Testis (tissue), 3 donors: ENCODE results near the gene MAGI1. TPM values are rescaled to one million over a fixed set of nuclear protein-coding genes. Genes with fewer than 3 reads are reported as not detected.

Source experiments
- DNase-seq: peaks from one replicate; pipeline ENCODE4 v3.0.0-alpha.2; 2019
- H3K27ac ChIP-seq, 2 donors: fragments of 200-600 bp; sonication (generic); one replicate each; pipeline ENCODE4 v1.5.1; 2019
- H3K27me3 ChIP-seq: fragments of 200-600 bp; sonication (generic); one replicate; pipeline ENCODE4 v1.5.1; 2019
- H3K36me3 ChIP-seq: fragments of 200-600 bp; sonication (generic); one replicate; pipeline ENCODE4 v1.5.1; 2017; ENCODE audit warnings: low read depth; ENCODE audit errors: missing control alignments
- H3K4me1 ChIP-seq: fragments of 200-600 bp; sonication (generic); one replicate; pipeline ENCODE4 v1.5.1; 2019
- H3K4me3 ChIP-seq, 2 donors: fragments of 200-600 bp; sonication (generic); one replicate each; pipeline ENCODE4 v1.5.1; 2017 to 2019
- H3K9me3 ChIP-seq: fragments of 200-600 bp; sonication (generic); one replicate; pipeline ENCODE4 v1.5.1; 2017
- POLR2A ChIP-seq: fragments of 450-650 bp; IDR thresholded peaks from one replicate; pipeline ENCODE4 v1.6.1; 2017; ENCODE audit warnings: antibody characterized with exemption, mild to moderate bottlenecking, moderate library complexity
- WGBS, 2 donors: methylation state at CpG; one replicate each; pipeline ENCODE4 v1.1.5; 2018; 5-methylcytosine and 5-hydroxymethylcytosine counted together
- intact Hi-C: fragments of 100-400 bp; cut with DNase I; formaldehyde crosslinking; loops from one replicate; pipeline ENCODE4 v1.15.1; 2023; ENCODE audit warnings: low total_unique reads
- polyA plus RNA-seq: library from polyadenylated mRNA; stranded (reverse); fragments of 350-450 nt; fragmentation: Illumina TruSeq; extraction: RNeasy Lipid Tissue Mini Kit (QIAGEN cat#74804); gene quantifications from one replicate; pipeline ENCODE4 v1.2.3, GENCODE V29; 2014; ENCODE audit warnings: low read depth, low replicate concordance; ENCODE audit not compliant: insufficient read depth
- total RNA-seq, 2 donors: library from RNA; depleted of rRNA; stranded (reverse); fragments of >200 nt; gene quantifications; one replicate each; pipeline ENCODE4 v1.2.3, GENCODE V29; 2016
- TF ChIP-seq, protein P1 (sequence below), 3 experiments: fragments of 450-650 bp in 2 of 3; fragments of 200-600 bp in 1 of 3; sonication (generic) in 1 of 3; IDR thresholded peaks; one replicate each; pipeline ENCODE4 v1.5.1; 2016 to 2019; ENCODE audit warnings: antibody characterized with exemption in 3 of 3, mild to moderate bottlenecking in 2 of 3, moderate library complexity in 1 of 3

Gene MAGI1
- total and polyA plus RNA-seq, 3 donors from 2014 or later: 55.4 to 60.4 (median 56.1) TPM

DNA sequence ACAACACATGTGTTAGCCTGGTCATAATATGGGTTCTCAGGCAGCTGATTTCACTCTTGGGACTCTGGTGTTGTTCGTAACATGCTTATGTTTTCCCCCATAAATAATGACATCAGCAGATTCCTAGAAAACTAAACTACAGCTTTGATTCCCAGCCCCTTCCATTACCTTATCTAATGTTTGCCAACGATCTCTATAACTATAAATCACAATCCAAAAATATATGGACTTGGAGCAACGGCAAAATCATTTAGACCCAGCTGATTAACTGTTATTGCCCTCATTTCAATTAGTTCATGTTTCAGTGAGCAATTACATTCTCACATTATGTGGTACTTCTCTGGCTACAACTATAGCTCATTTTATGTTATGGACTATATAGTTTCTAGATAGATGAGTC is 531.3 kb downstream of the MAGI1 start:
- Histone ChIP-seq H3K4me1 (no peaks in the 10 kb centered on the region), H3K27ac (no peak overlapping the region), H3K36me3 (no peaks in the 10 kb centered on the region), H3K27me3 (no peaks in the 10 kb centered on the region), H3K4me3 (no peak overlapping the region), H3K9me3 (no peaks in the 10 kb centered on the region)
- 63 to 71% methylated on average over 3 of the region's 3 CpGs for WGBS, 2 donors
- TF ChIP-seq, protein P1, sequence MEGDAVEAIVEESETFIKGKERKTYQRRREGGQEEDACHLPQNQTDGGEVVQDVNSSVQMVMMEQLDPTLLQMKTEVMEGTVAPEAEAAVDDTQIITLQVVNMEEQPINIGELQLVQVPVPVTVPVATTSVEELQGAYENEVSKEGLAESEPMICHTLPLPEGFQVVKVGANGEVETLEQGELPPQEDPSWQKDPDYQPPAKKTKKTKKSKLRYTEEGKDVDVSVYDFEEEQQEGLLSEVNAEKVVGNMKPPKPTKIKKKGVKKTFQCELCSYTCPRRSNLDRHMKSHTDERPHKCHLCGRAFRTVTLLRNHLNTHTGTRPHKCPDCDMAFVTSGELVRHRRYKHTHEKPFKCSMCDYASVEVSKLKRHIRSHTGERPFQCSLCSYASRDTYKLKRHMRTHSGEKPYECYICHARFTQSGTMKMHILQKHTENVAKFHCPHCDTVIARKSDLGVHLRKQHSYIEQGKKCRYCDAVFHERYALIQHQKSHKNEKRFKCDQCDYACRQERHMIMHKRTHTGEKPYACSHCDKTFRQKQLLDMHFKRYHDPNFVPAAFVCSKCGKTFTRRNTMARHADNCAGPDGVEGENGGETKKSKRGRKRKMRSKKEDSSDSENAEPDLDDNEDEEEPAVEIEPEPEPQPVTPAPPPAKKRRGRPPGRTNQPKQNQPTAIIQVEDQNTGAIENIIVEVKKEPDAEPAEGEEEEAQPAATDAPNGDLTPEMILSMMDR (IDR thresholded peaks at IDR 0.05): no peak
- TF ChIP-seq POLR2A: no peak
- DNase-seq: no peak
- intact Hi-C loops: no loop called here

DNA sequence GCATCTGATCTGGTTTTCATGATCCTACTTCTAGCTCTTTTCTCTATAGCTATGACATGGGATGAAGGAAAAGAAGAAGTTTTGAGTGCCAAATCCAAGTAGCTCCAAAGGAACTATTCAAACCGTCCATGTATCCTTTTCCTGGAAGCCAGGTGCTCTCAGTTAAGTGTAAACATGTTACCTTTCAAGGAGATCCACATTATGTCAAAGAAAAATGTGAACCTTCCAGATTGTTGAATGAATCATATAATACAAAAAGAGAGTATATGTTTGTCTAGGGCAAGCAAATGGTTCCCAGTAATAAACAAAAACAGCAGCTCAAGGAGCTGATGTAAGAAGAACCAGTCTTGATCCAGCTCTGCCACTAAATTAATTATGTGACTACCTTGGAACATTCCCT is 534.9 kb downstream of the MAGI1 start:
- Histone ChIP-seq H3K27me3 (no peaks in the 10 kb centered on the region), H3K4me3 (no peak overlapping the region), H3K27ac (no peak overlapping the region), H3K9me3 (no peaks in the 10 kb centered on the region), H3K4me1 (no peaks in the 10 kb centered on the region), H3K36me3 (no peaks in the 10 kb centered on the region)
- TF ChIP-seq, protein P1 (IDR thresholded peaks at IDR 0.05): no peak
- no peak for TF ChIP-seq POLR2A
- WGBS, 2 donors: 63 to 86% methylated on average over 1 of the region's 1 CpG
- no peak for DNase-seq
- intact Hi-C loops: no loop called here

DNA sequence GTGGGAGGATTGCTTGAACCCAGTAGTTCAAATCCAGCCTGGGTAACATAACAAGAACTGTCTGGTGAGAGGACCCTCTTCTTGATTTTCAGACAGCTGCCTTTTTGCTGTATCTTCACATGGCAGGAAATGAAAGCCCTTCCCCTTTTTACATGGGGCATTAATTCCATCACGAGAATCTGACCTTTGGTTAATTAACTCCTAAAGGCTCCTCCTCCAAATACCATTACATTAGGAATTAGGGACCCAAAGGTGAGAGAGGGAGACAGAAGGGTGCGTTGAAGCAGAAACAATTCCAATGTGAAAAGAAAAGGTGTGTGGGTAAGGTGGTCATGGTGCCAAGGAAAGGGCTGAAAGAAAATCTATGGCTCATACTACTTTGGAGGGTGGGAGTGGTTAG is 536.2 kb downstream of the MAGI1 start:
- no peak for DNase-seq
- Histone ChIP-seq H3K27ac (no peak overlapping the region), H3K4me3 (no peak overlapping the region), H3K27me3 (no peaks in the 10 kb centered on the region), H3K4me1 (no peaks in the 10 kb centered on the region), H3K36me3 (no peaks in the 10 kb centered on the region), H3K9me3 (no peaks in the 10 kb centered on the region)
- TF ChIP-seq, protein P1 (IDR thresholded peaks at IDR 0.05): no peak
- TF ChIP-seq POLR2A: no peak
- intact Hi-C loops: no loop called here
- WGBS, 2 donors: 89 to 93% methylated on average over 2 of the region's 2 CpGs

DNA sequence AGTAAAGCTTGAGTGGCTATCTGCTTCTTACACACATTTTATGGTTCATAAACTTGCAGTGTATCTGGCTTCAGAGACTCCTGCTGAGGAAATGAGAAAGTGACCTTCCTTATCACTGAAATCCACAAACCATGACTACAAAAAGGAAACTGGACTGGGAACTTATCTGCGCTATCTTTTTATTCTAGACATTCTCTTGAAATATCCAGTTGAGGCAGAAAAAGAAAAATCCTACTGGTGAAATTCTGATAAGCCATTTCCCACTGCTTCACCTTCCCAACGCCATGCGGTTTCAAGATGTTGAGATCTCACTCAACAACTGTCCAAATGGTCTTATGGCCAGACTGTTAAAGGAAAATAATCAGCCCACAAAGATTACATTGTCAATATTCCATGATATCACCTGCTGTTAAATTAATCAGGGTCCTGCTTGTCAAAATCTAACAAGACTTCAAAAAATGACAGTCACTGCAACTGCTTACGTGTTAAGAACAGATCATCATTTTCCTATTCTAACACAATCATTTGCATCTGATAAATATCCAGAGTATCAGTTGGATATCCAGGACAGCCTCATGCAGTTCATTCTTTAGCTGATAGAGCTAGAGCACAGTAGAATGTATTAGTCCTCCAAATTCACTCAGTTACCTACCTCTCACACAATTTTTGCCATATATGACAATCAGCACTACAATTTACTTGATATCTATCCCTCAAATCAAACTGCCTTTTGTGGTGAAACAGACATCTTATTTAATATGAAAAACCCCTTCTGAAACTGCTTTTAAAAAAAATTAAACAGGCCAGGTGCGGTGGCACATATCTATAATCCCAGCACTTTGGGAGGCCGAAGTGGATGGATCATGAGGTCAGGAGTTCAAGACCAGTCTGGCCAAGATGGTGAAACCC is 538.1 kb downstream of the MAGI1 start:
- intact Hi-C loops: no loop called here
- Histone ChIP-seq H3K27ac (no peak overlapping the region), H3K9me3 (no peaks in the 10 kb centered on the region), H3K4me3 (no peak overlapping the region), H3K4me1 (no peaks in the 10 kb centered on the region), H3K36me3 (no peaks in the 10 kb centered on the region), H3K27me3 (no peaks in the 10 kb centered on the region)
- no peak for DNase-seq
- 92% methylated on average over 6 of the region's 6 CpGs for WGBS, 2 donors
- TF ChIP-seq, protein P1 (IDR thresholded peaks at IDR 0.05): no peak
- no peak for TF ChIP-seq POLR2A

DNA sequence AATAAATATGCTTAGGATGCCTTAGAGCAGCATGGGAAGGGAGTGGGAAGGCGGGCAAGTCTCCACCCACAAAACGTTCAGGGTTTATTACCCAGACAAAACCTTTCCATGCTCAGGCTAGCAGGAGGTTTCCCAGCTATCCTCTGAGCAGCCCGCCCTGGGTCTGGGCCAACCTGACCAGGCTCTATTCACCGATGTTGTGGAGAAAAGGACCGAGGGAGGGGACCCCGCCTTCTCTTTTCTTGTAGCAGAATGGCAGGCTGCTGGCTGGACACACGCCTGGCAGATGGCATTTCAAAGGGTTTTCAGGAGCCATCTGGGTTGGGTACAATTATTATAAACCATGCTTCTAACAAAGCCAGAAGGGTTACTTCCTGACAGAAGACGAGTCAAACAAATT is 540.9 kb downstream of the MAGI1 start:
- Histone ChIP-seq H3K4me1 (no peaks in the 10 kb centered on the region), H3K27ac (no peak overlapping the region), H3K36me3 (no peaks in the 10 kb centered on the region), H3K27me3 (no peaks in the 10 kb centered on the region), H3K4me3 (no peak overlapping the region), H3K9me3 (no peaks in the 10 kb centered on the region)
- intact Hi-C loops: no loop called here
- no peak for TF ChIP-seq POLR2A
- TF ChIP-seq, protein P1 (IDR thresholded peaks at IDR 0.05): no peak
- no peak for DNase-seq
- WGBS, 2 donors: 82 to 91% methylated on average over 8 of the region's 8 CpGs
